Measurements from ENCODE around the gene FGF14.

GRCh38 chr13:102203718-102204117 lies 198.1 kb downstream of the FGF14 start:
- TF ChIP-seq, protein P1, sequence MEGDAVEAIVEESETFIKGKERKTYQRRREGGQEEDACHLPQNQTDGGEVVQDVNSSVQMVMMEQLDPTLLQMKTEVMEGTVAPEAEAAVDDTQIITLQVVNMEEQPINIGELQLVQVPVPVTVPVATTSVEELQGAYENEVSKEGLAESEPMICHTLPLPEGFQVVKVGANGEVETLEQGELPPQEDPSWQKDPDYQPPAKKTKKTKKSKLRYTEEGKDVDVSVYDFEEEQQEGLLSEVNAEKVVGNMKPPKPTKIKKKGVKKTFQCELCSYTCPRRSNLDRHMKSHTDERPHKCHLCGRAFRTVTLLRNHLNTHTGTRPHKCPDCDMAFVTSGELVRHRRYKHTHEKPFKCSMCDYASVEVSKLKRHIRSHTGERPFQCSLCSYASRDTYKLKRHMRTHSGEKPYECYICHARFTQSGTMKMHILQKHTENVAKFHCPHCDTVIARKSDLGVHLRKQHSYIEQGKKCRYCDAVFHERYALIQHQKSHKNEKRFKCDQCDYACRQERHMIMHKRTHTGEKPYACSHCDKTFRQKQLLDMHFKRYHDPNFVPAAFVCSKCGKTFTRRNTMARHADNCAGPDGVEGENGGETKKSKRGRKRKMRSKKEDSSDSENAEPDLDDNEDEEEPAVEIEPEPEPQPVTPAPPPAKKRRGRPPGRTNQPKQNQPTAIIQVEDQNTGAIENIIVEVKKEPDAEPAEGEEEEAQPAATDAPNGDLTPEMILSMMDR (IDR thresholded peaks at IDR 0.05), result no peak
- TF ChIP-seq POLR2A (IDR thresholded peaks at IDR 0.05), result no peak
